Measurements from ENCODE around the gene DUSP3.

- no peak for TF ChIP-seq EZH2 (IDR thresholded peaks at IDR 0.05; ENCODE audit: insufficient read depth, poor library complexity, severe bottlenecking)
- no peak for TF ChIP-seq EZH2phosphoT487 (IDR thresholded peaks at IDR 0.05; ENCODE audit: insufficient read depth, low read depth)
These were observed 41.1 kb downstream of the DUSP3 start for GRCh38 chr17:43737722-43738121.

All from GM23248 (cell line).